Neural progenitor cell (in vitro differentiated cells): ENCODE measurements around the gene CCL18.

Experiments
- EZH2 ChIP-seq: fragments of 200-600 bp; sonication (generic); IDR thresholded peaks from 2 replicates; pipeline ENCODE4 v1.6.1; 2017; ENCODE audit warnings: antibody characterized with exemption, mild to moderate bottlenecking, moderate library complexity
- EZH2phosphoT487 ChIP-seq: fragments of 200-600 bp; sonication (generic); IDR thresholded peaks from 2 replicates; pipeline ENCODE4 v1.6.1; 2017; ENCODE audit warnings: antibody characterized with exemption
- TF ChIP-seq, protein P1 (sequence below): fragments of 200-600 bp; sonication (generic); IDR thresholded peaks from 2 replicates; pipeline ENCODE4 v1.5.1; 2017; ENCODE audit warnings: antibody characterized with exemption, mild to moderate bottlenecking

DNA sequence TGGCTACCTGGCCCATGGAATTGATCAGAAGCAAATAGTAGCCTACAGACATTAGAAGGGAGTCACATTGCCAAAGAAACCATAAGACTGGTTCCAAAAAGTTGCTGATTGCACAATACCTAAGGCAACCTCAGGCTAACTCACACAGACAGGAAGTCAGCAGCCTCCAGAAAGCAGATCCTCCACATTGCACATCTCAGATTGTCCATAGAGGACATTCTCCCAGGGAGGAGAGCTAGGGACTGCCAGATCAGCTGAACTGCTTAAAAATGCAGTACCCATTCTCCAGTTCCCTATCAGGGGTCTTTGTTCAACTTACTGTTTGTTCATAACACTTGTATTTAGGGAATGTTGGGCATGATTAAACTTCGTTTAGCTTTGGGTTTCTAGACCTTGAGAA lies 21.7 kb downstream of the CCL18 start:
- TF ChIP-seq, protein P1, sequence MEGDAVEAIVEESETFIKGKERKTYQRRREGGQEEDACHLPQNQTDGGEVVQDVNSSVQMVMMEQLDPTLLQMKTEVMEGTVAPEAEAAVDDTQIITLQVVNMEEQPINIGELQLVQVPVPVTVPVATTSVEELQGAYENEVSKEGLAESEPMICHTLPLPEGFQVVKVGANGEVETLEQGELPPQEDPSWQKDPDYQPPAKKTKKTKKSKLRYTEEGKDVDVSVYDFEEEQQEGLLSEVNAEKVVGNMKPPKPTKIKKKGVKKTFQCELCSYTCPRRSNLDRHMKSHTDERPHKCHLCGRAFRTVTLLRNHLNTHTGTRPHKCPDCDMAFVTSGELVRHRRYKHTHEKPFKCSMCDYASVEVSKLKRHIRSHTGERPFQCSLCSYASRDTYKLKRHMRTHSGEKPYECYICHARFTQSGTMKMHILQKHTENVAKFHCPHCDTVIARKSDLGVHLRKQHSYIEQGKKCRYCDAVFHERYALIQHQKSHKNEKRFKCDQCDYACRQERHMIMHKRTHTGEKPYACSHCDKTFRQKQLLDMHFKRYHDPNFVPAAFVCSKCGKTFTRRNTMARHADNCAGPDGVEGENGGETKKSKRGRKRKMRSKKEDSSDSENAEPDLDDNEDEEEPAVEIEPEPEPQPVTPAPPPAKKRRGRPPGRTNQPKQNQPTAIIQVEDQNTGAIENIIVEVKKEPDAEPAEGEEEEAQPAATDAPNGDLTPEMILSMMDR: no peak
- TF ChIP-seq EZH2: no peak
- no peak for TF ChIP-seq EZH2phosphoT487
